C1 segment of cervical spinal cord (tissue), 14 donors: ENCODE measurements around the gene RASGEF1C.

ENCODE experiments used
- DNase-seq, 14 donors: peaks; one replicate each; lab custom pipeline; 2025; lab: John Stamatoyannopoulos, UW

Gene RASGEF1C

DNA sequence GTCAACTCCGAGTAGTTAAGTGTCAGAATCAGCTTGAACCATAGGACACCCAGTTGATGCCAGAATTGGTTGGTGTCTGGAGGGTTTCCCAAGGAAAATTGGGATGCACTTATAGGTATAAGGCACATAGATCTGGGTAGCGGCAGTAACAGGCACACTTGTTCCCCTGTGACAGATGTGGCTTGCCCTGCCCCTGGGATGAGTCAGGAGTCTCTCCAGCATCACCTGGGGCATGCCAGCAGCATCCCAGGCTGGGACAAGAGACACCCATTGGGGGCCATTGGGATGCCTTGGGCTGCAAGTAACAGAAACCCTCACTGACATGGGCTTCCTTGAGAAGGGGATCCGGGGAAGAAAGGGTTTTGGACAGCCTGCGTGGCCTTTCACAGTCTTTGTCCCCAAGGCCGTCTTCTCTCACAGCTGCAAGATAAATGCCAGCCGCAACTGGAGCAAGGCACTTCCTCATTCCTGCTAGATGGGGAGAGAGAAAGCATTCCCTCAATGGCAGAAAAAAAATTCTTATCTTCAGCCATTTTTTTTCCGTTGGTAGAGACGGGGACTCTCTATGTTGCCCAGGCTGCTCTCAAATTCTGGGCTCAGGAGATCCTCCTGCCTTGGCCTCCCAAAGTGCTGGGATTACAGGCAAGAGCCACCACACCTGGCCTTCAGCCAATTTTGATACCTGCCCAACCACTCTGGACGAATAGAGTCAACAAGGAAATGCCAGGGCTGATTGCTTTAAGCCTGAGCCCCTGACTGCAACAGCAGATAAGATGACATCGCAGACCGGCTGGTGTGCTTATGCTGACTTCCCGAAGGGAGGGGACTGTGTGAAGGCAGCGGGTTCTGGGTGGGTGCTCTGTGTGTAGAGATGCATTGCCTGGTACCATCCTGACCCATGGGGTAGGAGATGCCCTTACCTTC is 124.1 kb downstream of the RASGEF1C start:
- DNase-seq: peak in 1 of 14 donors; percentile 50

DNA sequence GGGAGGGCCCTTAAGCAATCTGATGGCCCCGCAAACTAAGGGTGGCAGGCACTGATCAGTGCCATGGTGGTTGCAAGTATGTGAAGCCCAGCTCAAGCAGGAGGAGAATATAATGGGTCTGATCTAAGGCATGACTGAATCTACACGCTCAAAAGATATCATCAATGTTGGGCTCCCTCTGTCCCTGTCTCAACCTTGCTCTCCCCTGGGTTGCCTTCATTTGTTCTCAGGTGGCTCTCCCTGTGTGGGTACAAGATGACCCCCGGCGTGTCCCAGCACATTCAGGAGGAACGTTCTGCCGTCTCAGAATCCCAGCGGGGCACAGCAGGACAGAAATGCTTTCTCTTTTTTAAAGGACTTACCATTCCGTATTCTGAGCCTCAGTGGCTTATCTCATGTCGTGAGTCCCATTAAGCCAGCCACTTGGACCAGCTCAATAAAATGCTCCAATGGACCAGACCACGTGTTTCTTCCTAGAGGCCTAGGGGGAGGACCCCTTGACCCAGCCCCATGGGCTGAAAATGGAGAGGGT is 125.4 kb downstream of the RASGEF1C start:
- no peak for DNase-seq

DNA sequence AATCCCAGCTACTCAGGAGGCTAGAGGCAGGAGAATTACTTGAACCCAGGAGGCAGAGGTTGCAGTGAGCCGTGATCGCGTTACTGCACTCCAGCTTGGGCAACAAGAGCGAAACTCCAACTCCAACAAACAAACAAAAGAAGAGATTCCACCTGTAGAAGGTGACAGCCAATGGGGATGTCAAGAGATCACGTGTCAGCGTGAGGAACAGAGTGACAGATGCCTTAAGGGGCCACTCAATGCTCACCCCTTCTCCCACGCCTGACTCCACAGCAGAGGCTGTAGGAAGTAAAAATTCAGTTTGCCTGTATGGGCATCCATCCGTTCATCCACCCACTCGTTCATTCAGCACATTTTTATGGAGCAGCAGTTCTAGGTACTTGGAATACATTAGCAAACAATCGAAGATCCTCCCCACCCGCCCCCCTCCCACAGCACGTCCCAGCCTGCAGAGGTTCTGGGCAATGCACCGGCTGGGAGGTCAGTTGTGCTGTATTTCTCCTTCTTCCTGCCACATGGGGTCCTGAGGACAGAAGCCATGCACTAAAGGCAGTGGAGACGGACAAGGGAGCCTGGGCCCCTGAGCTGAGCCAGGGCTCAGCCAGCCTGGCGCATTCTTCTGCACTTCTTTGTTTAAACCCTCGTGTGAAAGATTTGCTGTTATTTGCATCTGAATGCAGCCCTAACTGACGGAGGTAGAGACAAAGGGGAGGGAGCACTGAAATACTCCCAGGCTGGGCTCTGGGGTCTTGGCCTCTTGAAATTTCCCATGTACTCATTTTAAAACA is 126.2 kb downstream of the RASGEF1C start:
- no peak for DNase-seq

DNA sequence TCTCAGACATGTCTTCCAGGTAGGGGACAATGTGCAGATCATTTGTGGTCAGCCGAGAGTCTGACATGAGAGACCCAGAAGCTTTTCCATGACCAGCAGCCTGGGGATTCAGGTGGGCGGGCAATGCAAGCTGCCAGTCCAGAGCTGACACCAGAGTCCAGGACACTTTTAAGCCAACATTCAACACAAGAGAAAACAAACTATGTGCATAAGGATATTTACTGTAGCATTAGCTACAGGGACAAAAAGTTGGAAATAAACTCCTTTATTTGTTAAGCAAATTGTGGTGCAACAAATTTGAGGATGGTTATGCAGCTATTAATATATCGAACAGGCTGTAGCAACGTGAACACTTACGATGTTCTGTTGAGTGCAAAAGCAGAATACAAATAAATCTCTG is 127.5 kb downstream of the RASGEF1C start:
- no peak for DNase-seq

DNA sequence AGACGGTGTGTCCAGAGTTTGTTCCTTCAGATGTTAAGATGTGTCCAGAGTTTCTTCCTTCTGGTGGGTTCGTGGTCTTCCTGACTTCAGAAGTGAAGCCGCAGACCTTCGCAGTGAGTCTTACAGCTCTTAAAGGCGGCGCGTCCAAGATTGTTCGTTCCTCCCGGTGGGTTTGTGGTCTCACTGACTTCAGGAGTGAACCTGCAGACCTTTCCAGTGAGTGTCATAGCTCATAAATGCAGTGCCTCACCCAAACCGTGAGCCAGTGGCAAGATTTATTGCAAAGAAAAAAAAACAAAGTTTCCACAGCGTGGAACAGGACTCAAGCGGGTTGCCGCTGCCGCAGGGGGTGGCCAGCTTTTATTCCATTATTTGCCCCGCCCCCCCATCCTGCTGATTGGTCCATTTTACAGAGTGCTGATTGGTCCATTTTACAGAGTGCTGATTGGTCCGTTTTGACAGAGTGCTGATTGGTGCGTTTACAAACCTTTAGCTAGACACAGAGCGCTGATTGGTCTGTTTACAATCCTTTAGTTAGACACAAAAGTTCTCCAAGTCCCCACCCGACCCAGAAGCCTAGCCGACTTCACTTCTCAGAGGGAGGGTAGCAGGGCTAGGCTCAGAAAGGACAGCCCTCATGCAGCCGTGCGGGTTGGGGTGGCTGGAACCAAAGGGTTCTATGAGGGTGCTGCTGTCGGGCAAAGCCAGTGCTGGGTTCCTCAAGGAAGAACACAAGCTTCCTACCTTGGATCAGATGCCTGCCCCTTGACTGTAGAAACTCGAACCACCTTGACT is 128.3 kb downstream of the RASGEF1C start:
- no peak for DNase-seq

DNA sequence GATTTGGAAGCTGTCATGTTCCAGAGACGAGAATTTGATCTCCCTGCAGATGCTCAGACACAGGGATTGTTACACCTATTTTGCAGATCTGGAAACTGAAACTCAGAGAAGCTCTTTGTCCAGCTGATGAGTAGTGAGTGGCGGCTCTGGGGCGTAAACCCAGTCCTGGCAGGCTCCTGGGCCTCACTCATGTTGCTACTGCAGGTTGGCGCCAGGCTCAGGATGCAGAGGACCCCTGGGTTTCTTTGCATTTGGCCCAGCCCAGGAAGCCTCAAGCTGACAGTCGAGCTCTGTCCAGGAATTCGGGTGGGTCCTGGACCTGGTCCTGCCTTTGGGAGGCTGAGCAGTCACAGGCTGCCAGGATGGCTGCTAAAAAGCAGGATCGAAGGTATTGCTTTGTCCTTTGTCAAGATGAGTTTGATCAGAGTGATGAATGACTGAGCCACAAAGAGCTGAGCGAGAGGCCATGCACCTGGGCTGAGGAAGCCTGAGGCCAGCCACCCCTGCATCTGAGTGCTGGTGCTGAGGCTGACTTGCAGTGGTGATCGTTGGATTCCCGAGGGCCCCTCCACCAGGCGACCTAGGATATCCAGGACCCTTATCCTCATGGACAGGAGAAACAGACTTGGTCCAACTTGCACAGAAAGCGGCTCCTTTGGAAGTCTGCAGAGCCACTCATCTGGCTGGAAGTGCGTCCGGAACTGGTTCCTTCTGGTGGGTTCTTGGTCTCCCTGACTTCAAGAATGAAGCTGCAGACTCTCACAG is 129.1 kb downstream of the RASGEF1C start:
- DNase-seq: no peak

DNA sequence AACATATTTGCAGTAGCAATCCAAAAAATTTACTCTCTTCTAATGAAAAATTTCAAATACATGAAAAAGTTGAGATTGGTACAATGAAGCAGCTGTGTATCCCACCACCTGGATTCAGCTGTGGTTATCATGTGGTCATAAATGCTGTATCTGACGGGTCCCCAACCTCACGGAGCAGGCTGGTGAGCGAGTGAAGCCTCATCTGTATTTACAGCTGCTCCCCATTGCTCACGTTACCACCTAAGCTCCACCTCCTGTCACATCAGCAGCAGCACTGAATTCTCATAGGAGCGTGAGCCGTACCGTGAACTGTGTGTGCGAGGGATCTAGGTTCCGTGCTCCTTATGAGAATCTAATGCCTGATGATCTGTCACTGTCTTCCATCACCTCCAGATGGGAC is 130.7 kb downstream of the RASGEF1C start:
- no peak for DNase-seq

DNA sequence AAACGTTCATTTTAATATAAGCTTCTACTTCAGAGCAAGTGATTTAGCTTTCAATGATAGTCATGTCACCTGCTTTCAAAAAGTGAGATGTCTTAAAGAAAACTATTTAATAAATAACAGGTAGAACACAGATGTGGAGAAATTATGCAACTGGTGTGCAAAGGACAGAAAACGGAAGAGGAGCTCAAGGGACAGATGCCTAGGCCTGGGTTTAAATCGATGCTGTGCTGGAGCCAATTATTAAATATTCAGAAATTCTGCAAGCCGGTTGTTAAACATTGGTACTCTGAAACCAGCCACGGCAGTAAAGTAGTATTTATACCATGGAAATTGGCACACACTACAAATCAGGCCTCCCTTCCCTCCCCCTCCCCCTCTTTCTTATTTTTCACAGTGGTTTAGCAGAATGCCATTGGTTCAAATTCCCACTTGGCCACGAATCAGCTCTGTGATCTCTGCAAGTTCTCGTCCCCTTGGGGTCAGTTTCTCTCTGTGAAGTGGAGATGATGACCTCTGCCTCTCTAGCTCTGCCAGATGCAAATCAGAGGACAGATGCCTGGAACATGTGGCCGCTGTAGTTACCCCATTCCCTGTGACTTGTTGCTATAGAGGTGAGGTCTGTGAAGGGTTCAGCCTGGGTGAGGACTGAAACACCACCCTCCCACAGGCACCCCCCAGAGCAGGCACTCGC is 131.3 kb downstream of the RASGEF1C start:
- DNase-seq: no peak

DNA sequence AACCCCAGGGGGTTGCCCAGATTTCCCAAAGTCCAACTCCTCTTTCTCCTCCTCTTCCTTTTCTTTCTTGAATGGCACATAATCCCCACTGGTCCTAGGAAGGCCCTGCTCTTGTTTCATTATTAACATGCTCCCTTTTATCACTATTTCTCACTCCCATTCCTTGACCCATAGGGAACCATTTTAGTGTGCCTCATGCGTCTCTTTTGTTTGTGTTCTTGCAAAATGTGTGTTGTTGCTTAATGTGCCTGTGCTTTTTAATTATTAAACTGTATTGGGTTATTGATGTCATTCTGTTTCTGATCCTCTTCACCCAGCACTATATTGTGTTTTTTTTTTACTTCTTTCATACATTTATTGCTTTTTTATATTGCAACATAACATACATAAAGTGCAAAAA is 133.3 kb downstream of the RASGEF1C start:
- no peak for DNase-seq

DNA sequence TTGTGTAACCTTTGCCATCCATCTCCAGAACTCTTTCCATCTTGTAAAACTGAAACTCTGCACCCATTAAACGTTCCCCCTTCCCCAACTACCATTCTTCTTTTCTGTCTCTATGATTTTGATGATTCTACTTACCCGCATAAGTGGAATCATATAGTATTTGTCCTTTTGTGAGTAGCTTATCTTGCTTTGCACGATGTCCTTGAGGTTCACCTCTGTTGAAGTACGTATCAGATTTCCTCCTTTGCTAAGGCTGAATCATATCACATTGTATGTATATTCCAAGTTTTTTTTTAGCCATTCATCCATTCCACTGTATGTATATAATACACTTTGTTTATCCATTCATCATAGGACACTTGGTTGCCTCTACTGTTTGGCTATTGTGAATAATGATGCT is 134.5 kb downstream of the RASGEF1C start:
- DNase-seq: no peak

DNA sequence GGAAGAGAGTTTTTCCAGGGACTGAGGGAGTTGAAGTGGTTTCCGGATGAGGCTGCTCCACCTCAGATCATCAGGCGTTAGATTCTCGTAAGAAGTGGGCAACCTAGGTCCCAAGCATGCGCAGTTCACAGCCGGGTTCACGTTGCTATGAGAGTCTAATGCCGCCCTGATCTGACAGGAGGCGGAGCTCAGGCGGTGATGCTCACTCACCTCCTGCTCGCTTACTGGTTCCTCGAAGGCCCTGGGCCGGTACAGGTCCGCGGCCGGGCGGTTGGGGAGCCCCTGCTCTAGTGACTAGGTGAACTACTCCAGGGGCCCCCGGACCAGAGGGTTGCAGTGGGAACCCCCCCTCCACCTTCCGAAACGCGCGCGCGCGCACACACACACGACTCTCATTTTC is 136.5 kb downstream of the RASGEF1C start:
- no peak for DNase-seq

DNA sequence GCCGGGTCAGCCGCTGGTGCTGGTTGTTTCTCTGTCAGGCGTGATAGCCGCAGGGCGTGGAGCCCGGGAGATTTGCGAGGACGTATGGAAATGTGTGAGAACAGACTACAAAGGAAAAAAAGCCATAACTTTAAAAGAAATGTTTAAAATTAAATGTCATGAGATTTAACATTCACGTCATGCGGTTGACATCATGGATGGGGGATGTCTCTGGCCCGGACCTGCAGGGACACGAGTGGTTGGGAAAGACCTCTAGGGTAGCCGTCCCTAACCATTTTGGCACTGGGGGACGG is 136.8 kb downstream of the RASGEF1C start:
- DNase-seq: no peak

DNA sequence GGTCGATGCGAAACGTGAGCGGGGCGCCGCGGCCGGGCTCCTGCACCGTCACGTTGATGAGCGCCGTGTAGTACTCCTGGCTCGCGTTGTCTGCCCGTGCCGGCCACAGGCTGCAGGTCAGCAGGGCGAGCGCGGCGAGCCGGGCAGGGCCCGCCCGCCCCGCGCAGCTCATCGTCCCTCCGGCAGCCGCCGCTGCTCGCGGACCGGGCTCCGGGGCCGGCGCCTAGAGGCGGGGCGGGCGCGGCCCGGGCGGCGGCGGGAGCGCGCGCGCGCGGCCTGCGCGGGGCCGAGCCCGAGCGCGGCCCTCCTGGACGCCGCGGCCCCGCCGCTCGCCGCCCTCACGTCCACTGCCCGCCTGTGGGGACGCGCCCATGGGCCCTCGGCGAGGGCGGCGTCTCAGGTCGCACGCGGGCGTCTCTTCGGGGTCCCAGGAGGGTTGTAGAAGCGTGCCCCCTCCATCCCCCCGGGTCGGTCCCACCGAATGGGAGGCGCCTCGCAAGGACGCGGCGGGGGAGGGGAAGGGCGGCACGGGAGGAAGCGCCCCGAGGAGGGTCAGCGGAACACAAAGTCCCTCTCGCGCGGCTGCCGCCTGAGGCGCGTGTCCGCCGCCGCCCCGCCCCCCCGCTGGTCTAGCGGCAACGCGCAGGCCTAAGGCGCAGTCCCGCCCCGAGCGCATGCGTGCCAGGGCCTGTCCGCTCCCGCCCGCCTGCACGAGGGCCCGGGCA is 137.3 kb downstream of the RASGEF1C start, which contains the start of gene RNF130:
TSS of gene RNF130 (minus strand) at position 229 of the 725 bp plus-strand sequence. CDS start at position 172, 57 bp downstream.
- DNase-seq: peak; percentile 25 to 96 (median 86)

DNA sequence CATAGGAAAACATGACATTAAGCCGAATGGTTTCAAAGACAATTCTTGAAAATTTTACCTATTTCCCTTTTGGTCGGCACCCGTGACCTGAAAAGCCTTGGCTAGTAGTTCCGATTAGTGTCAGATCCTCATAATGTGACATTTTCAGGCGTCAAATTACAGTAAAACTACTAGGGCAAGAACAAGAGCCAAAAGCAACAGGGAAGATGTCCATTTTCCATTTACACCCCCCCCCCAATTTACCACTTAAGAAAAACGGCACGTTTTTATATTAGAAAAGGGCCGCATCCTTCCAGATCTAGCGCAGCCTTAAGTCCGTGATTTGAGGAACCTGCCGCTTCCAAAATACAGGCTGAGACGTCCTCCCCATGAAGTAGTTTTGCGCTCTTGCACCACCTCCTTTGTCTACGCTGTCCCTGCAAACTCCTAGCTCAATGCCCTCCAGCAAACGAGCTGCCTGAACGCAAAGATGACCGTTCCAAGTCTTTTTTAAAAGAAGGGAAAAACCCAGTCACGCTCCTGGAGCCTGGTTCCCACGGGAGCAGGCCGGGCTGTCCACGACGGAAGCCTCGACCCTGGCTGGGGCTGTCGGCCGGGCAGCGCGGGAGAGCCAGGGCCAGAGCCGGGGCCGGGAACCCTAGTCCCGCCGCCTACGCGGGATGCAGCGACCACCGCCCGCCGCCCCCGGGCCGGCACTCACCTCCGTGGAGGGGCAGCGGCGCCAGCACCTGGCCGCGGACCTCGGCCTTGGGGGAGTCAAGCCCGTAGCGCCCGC is 138.1 kb downstream of the RASGEF1C start:
- peak in 12 of 14 donors; percentile 22 to 67 (median 60) for DNase-seq

DNA sequence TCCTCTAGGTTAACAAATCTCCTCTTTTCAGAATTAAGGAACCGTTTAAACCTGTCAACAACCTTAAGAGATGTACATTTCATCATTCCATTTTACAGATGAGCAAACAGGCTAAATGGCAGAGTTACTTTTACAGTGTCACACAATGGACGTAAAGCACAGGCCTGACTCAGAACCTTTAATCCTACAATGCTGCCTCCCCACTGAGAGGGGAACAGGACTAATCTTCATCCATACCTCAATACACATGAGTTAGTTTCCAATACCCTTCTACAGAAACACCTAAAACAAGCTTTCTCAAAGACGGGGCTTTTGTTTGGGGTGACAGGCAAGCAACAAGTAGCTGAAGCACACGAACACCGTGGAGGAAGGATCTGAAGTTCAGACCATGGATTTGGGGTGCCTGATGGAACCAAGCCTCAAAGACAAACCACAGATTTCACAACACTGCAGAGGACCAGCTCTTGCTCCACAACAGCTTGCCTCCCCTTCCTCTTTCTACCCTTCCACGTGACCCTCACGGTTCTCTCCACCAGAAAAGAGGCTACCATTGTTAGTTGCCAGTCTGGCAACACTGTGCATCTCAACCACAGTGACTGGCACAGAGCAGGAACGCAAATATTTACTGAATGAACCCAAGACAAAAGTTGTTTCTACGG is 139.3 kb downstream of the RASGEF1C start:
- peak in 12 of 14 donors; percentile 42 to 87 (median 72) for DNase-seq

DNA sequence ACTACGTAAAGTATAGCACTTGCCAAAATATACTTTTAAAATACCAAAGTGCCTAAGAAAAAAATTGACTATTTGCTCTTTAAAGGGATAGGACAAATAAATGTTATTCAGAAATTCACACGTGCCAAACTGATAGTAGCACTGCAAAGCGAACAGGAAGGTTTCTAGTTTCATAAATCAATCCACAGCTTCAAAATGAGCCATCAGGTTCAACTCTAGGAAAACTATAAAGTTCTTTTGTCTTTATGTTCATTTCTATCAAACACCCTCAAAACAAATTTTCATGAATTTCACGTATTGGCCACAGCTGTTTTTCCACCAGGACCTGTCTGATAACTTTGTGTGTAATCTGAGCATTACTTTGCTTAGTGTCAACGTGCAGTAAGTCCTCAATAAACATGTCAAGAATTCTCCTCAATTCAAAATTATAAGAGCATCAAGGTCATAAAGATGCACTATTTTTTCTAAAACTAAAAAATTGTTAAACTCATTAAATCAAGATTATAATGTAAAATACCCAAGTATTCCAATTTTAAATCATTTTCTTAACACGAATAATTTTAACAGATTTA is 140.4 kb downstream of the RASGEF1C start:
- no peak for DNase-seq

DNA sequence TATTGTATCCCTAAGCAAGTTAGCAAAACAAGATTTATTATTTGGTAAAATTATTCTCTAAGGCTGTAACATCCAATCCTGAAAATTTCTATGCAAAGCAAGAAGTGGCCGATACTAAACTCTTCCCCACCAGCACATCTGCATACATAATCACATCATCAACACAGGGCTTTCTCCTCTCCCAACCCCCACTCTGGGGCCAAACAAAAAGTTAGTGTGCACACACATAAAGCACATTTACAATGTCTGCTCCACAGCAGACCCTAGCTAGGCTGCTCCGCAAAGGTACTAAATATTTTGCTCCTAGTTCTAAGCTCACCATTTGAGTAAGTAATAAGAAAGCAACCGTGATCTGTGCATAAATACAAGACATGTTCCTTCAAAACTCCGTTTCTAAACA is 141.0 kb downstream of the RASGEF1C start:
- DNase-seq: peak in 7 of 14 donors; percentile 15 to 63 (median 42)

DNA sequence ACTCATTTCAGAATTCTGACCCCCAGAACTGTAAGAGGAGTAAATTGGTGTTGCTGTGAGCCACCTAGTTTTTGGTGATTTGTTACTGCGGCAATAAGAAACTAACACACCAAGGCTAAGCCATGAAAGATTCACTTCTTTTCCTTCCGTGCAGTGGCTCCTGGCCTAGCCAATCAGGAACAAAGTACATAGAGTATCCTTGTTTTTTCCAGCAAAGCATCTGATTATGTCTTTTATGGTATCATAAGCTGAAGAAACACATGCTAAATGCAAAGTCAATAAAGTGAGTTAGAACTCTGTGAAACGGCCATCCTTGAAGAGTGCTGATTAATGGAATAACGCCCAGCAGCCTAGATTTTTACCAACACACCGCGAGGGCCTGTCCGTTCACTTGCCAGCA is 148.8 kb downstream of the RASGEF1C start:
- DNase-seq: no peak
